PFSK-1 (cell line): ENCODE measurements around the gene SMC3.

Source experiments
- REST ChIP-seq, 2 experiments: IDR thresholded peaks; 2 replicates each; pipeline versions ENCODE4 v1.6.1 to v1.8.0; 2011 to 2012; ENCODE audit warnings: low read depth in 2 of 2, low read length in 2 of 2, control low read depth in 1 of 2, inconsistent platforms in 1 of 2, mild to moderate bottlenecking in 1 of 2, moderate library complexity in 1 of 2; ENCODE audit not compliant: insufficient read depth in 1 of 2
- SIN3A ChIP-seq: IDR thresholded peaks from 2 replicates; pipeline ENCODE4 v1.6.1; 2012; ENCODE audit warnings: mild to moderate bottlenecking, low read length, moderate library complexity, borderline replicate concordance; ENCODE audit not compliant: insufficient read depth

DNA sequence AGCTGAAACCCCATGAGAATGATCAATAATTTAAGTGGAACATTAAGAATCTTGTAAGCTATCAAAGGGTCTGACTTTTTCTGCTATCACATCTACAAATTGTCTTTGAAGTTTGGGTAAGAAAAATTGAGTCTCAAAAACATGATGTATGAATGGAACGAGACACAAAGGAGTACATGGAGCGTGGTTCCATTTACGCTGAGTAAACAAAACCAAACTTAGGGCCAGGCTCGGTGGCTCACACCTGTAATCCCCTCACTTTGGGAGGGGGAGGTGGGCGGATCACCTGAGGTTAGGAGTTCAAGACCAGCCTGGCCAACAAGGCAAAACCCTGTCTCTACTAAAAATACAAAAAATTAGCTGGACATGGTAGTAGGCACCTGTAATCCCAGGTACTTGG is 24.3 kb downstream of the SMC3 start:
- TF ChIP-seq SIN3A (no peak), REST (IDR thresholded peaks at IDR 0.05; ENCODE audit: insufficient read depth in 1 of 2, low read depth in 2 of 2, low read length in 2 of 2) (no peak)
